Raji (cell line): ENCODE measurements around the gene OR8D1.

ENCODE experiments used
- POLR2A ChIP-seq: IDR thresholded peaks from 2 replicates; pipeline ENCODE4 v1.6.1; 2011; ENCODE audit warnings: low read depth, low read length, control low read depth; ENCODE audit not compliant: insufficient read depth

The OR8D1 gene

DNA sequence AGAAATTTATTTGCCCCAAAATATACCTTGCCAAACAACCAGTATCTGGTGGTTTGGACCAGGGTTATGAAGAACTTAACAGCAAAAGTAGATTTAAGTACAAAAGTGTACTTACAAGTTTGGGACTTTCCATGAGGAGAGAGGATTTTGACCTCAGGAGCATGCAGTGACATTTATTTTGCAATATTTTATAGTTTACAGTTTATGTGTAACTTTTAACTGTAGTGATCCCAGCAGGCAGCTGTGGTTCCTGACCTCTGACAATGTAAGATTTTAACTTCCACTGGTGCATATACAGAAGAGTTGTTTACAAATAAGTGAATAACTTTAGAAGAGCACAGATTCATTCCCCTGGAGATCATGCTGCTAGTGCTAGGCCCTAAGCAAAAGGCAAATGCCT lies 6.7 kb downstream of the OR8D1 start:
- TF ChIP-seq POLR2A: no peak

DNA sequence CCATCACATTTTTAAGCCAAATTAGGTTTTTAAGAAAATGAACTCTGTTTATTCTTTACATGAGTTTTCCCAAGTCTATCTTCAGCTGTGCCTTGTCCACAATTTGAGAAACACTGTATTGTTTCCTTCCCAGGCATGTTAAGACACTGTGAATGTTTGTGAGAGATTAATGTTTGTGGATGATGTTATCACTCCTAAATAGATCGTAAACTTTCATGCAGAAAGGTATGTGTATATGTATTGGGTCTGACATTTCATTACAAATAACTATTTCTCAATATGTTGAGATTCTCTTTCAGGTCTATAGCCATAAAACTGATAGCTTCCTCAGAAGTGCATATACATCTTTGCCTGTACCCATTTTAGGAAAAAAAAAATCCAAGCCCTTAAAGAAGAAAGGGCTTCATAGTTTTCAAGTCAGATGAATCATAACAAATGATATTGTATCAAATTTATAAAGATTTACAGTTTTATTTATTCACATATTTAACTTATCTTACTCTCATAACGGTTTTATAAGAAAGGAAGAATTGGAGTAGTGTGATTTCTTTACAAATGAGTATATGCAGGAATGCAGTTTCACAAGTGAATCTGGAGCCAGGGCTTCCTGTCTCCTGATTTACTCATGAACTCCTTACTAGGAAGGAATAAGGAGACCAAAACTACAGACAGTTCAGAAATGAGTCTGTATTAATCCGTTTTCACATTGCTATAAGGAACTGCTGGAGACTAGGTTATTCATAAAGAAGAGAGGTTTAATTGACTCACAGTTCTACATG lies 11.2 kb downstream of the OR8D1 start:
- TF ChIP-seq POLR2A: no peak

- TF ChIP-seq POLR2A: no peak
These were observed 12.2 kb downstream of the OR8D1 start for GRCh38 chr11:124301548-124301947.

GRCh38 chr11:124297921-124298320 lies 15.8 kb downstream of the OR8D1 start:
- no peak for TF ChIP-seq POLR2A

DNA sequence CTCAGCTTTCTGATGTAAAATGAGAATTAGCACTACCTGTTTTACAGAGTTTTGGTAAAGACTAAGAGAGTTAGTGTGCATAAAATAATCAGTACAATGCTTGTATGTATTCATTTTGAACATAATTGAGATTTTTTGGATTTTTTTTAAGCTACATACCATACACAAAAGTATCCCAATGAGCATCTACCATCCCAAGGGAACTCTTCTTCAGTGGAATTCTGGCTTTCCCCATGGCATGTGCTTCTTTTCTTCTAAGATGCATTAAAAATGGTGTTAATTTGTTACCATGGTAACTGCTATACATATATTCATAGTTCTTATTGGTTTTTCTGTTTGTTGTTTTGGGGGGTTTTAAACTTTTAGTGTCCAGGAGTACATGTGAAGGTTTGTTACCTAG lies 17.7 kb downstream of the OR8D1 start:
- no peak for TF ChIP-seq POLR2A

DNA sequence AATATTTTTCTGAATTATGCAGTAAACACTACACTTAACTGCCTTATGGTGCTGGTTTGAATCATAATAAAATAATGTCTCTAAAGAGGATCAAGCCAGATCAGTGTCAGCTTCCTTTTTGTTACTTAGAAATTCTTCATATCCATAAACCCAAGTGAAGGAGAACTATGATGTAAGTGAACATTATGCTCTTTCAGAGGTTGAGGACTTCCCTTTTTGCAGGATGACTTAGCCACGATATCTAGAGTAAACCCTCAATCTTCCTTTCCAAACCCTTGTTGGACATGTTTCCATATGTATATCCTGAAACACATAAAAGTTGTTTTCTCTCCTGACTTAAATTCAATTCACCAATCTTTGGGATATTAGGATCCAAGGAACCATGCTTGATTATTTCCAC lies 19.1 kb downstream of the OR8D1 start:
- no peak for TF ChIP-seq POLR2A

GRCh38 chr11:124285610-124286344 lies 28.0 kb downstream of the OR8D1 start:
- no peak for TF ChIP-seq POLR2A

GRCh38 chr11:124278261-124278660 lies 35.5 kb downstream of the OR8D1 start:
- no peak for TF ChIP-seq POLR2A

DNA sequence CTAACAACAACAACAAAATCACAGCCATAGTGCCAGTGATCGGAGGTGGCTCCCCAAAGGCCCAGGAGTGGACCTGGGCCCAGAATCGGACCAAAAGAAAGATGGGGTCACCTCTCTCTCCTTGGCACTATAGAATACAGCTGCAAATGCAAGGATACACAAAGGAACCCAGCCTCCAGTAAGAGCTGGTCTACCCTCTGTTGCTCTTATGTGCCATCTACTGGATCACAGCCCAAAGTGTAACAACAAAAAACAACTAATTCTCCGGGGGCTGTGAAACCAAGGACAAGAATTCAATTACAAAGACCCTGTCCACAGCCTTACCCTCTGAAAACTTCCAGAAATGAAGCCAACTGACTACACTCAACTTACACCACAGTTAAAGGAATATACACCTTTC lies 35.9 kb downstream of the OR8D1 start:
- no peak for TF ChIP-seq POLR2A

DNA sequence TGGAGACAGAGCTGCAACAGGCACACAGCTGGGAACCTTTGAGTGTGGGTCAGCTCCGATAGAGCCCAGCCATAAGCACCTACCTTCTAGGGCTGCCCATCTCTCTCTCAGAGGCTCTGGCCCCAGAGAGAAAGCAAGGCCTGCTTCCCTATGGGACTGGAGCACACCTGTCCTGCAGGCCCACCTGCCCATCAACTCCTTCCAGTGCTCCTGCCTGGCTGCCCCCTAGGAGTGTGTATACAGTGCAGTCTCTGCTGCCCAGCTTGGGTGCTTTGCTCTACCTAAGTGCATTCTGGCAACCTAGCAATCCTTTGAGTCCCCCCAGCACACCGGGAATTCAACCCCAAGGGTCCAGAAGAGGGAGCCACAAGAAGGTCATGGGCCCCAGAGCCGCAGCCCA lies 36.5 kb downstream of the OR8D1 start:
- no peak for TF ChIP-seq POLR2A

- no peak for TF ChIP-seq POLR2A
These were observed 37.7 kb downstream of the OR8D1 start for GRCh38 chr11:124276081-124276480.

DNA sequence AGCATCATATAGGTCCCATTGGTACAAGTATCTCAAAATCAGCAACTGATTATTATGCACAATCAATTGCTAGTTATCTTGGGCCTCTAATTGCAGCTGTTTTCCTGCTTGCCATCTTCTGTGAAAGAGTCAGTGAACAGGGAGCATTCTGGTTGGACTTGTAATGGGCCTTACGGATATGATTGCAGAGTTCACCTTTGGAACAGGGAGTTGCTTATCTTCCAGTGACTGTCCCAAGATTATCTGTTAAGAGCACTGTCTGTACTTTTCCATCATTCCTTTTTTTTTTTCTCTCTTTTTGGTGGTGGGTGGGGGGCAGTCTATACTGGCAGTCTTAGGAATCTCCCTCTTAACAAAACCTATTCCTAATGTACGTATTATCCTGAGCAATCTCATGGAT lies 39.7 kb downstream of the OR8D1 start:
- TF ChIP-seq POLR2A: no peak

DNA sequence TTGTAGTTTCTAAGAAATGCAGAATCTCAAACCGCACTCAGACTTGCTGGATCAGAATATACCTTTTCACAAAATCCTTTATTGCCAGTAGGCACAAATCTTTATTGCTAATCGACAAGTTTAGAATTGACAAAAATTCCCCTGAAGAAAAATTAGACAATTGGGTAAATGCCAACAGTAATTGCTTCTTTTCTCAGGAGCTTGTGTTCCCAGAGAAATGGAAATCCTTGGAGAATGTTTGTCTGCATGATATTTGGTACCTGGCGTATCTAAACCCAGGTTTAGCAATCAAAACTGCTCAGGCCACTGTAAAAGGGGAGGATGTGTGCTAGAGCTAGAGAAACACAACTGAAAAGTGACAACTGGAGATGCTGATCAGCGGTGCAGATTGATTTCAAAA lies 57.7 kb downstream of the OR8D1 start, which contains the start of gene OR8G5:
Gene OR8G5, plus strand, starts transcription at position 301 of the 400 bp plus-strand sequence. CDS start 8,556 bp downstream, outside the sequence.
- no peak for TF ChIP-seq POLR2A
